Astrocyte (in vitro differentiated cells and primary cell): ENCODE results near the gene ACOT2.

Source experiments
- EZH2 ChIP-seq: IDR thresholded peaks from 2 replicates; pipeline ENCODE4 v1.6.1; 2012; ENCODE audit warnings: mild to moderate bottlenecking, low read length, inconsistent platforms; ENCODE audit not compliant: insufficient read depth
- TF ChIP-seq, protein P1 (sequence below): IDR thresholded peaks from 2 replicates; pipeline ENCODE4 v1.5.1; 2011; ENCODE audit warnings: low read depth, mild to moderate bottlenecking, inconsistent platforms, low read length, moderate library complexity; ENCODE audit not compliant: insufficient read depth

DNA sequence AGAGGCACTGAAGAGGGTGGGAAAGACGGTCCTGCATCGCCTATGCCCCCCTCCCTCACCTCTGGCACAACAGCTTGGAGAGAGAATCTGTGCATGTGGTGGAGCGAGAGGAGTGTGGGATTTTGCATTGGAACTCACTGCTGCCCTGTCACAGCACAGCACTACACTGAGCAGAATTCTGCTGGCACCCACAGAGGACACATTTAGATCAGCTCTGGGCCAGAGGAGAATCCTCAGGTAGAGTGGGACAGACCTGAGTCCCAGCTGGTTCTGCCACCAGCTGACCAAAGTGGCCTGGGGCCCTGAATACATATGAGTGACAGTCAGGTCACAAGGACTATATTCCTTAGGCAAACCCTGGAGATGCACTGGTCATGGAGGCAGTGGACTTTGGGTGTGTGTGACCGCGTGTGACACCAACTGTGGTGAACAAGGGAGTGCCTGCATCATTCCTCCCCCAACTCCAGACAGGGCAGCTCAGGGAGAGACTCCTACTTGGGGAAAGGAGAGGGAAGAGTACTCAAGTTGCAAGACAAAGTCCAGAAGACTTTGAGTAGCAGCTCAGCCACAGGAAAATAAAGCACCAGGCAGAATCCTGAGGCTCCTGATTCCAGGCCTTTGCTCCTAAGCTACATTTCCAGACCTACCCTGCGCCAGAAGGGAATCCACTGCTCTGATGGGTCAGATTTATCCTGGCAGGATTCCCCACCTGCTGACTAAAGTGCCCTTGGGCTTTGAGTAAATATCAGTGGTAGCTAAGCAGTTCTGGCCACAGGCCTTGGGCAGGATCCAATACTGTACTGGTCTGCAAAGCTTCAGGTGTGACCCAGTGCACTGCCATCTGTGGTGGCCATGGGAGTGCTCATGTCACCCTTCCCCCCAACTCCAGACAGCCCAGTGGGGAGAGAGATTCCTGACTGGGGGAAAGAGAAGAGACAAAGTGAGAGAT lies 42.7 kb upstream of the ACOT2 start:
- TF ChIP-seq, protein P1, sequence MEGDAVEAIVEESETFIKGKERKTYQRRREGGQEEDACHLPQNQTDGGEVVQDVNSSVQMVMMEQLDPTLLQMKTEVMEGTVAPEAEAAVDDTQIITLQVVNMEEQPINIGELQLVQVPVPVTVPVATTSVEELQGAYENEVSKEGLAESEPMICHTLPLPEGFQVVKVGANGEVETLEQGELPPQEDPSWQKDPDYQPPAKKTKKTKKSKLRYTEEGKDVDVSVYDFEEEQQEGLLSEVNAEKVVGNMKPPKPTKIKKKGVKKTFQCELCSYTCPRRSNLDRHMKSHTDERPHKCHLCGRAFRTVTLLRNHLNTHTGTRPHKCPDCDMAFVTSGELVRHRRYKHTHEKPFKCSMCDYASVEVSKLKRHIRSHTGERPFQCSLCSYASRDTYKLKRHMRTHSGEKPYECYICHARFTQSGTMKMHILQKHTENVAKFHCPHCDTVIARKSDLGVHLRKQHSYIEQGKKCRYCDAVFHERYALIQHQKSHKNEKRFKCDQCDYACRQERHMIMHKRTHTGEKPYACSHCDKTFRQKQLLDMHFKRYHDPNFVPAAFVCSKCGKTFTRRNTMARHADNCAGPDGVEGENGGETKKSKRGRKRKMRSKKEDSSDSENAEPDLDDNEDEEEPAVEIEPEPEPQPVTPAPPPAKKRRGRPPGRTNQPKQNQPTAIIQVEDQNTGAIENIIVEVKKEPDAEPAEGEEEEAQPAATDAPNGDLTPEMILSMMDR = no peak
- no peak for TF ChIP-seq EZH2
